Colonic mucosa (tissue), 4 donors: ENCODE measurements around the gene ZFAND2A. TPM values are rescaled to one million over a fixed set of nuclear protein-coding genes. Genes with fewer than 3 reads are reported as not detected.
"Not testable (repeated sequence)": the region's sequence is repeated elsewhere in the genome, so short reads cannot be mapped to it uniquely, and the experiment has no call there.

ENCODE experiments used
- DNase-seq: peaks from one replicate; pipeline ENCODE4 v3.0.0-alpha.2; 2020
- H3K27ac ChIP-seq: fragments of 200-600 bp; one replicate; pipeline ENCODE4 v1.8.0; 2021
- H3K27me3 ChIP-seq: fragments of 200-600 bp; one replicate; pipeline ENCODE4 v1.8.0; 2021
- H3K36me3 ChIP-seq: fragments of 200-600 bp; one replicate; pipeline ENCODE4 v1.8.0; 2021
- H3K4me1 ChIP-seq: fragments of 200-600 bp; one replicate; pipeline ENCODE4 v1.8.0; 2021; ENCODE audit warnings: mild to moderate bottlenecking
- H3K4me3 ChIP-seq: fragments of 200-600 bp; one replicate; pipeline ENCODE4 v1.8.0; 2021
- H3K9ac ChIP-seq, 2 donors: one replicate each; pipeline ENCODE4 v1.7.0; 2013; ENCODE audit warnings: control low read depth in 2 of 2, low read depth in 2 of 2, low read length in 2 of 2
- H3K9me3 ChIP-seq: fragments of 200-600 bp; one replicate; pipeline ENCODE4 v1.8.0; 2021
- CTCF ChIP-seq: fragments of 200-600 bp; IDR thresholded peaks from one replicate; pipeline ENCODE4 v1.8.0; 2022; ENCODE audit warnings: antibody characterized with exemption, mild to moderate bottlenecking
- intact Hi-C: fragments of 100-400 bp; cut with DNase I; formaldehyde crosslinking; loops from one replicate; pipeline ENCODE4 v1.14.1; 2022
- total RNA-seq, 2 donors: library from RNA; stranded (reverse); fragmentation: NEBNext Ultra II Directional in 1 of 2; extraction: Animal tissue kit (Norgen Biotek cat#: 25700) in 1 of 2; gene quantifications; one replicate each; pipeline ENCODE4 v1.2.1, GENCODE V29; 2021
- donor health status: healthy.
- donor health status: DM: no; HTN: no; CAD: no.
- donor health status: DM: no; HTN: no; CAD: no.

The ZFAND2A gene
- total RNA-seq, 2 donors from 2014 or later = 26.2 to 38.7 TPM

- H3K36me3 ChIP-seq = no peaks in the 10 kb centered on the region
- no peak for TF ChIP-seq CTCF
- no peak for DNase-seq
- H3K4me1 ChIP-seq = no peaks in the 10 kb centered on the region
- no peaks in the 10 kb centered on the region for H3K27me3 ChIP-seq
- no peak overlapping the region for H3K9ac ChIP-seq
- no peak overlapping the region for H3K27ac ChIP-seq
- intact Hi-C loops = no loop called here
- H3K9me3 ChIP-seq = no peaks in the 10 kb centered on the region
- H3K4me3 ChIP-seq = no peak overlapping the region
These were observed 12.9 kb upstream of the ZFAND2A start for GRCh38 chr7:1172666-1173523.

- H3K27ac ChIP-seq, DNase-seq, H3K27me3 ChIP-seq, H3K4me1 ChIP-seq, H3K9me3 ChIP-seq, H3K9ac ChIP-seq, H3K4me3 ChIP-seq, intact Hi-C loops, H3K36me3 ChIP-seq: not testable (repeated sequence)
These were observed 11.5 kb upstream of the ZFAND2A start for GRCh38 chr7:1171516-1171915.

- intact Hi-C loops = no loop called here
- no peak overlapping the region for H3K4me3 ChIP-seq
- no peaks in the 10 kb centered on the region for H3K4me1 ChIP-seq
- no peak overlapping the region for H3K27ac ChIP-seq
- no peak for DNase-seq
- H3K9ac ChIP-seq = no peak overlapping the region
- TF ChIP-seq CTCF = no peak
- no peaks in the 10 kb centered on the region for H3K9me3 ChIP-seq
- no peaks in the 10 kb centered on the region for H3K27me3 ChIP-seq
- no peaks in the 10 kb centered on the region for H3K36me3 ChIP-seq
These were observed 10.9 kb upstream of the ZFAND2A start for GRCh38 chr7:1170741-1171501.

GRCh38 chr7:1169409-1170368 is 9.7 kb upstream of the ZFAND2A start:
- Histone ChIP-seq H3K27me3 (no peaks in the 10 kb centered on the region), H3K36me3 (no peaks in the 10 kb centered on the region), H3K4me1 (no peaks in the 10 kb centered on the region), H3K9me3 (no peaks in the 10 kb centered on the region), H3K4me3 (peak overlapping the region; percentile 24), H3K27ac (no peak overlapping the region), H3K9ac (no peak overlapping the region)
- peak; percentile 33 for TF ChIP-seq CTCF
- peak; percentile 82 for DNase-seq
- intact Hi-C loops = no loop called here

- no peaks in the 10 kb centered on the region for H3K36me3 ChIP-seq
These were observed 8.4 kb upstream of the ZFAND2A start for GRCh38 chr7:1168422-1168821.

More at GRCh38 chr7:1168422-1168821, 8.4 kb upstream of the ZFAND2A start:
- Histone ChIP-seq H3K9ac (no peak overlapping the region), H3K27me3 (no peaks in the 10 kb centered on the region), H3K4me1 (no peaks in the 10 kb centered on the region), H3K4me3 (no peak overlapping the region), H3K27ac (no peak overlapping the region), H3K9me3 (no peaks in the 10 kb centered on the region)
- no peak for DNase-seq
- intact Hi-C loops = no loop called here
- TF ChIP-seq CTCF = no peak
